ENCODE data around the gene MANSC4. TPM values are rescaled to one million over a fixed set of nuclear protein-coding genes. Genes with fewer than 3 reads are reported as not detected.

MANSC4 gene
- total RNA-seq, 2 experiments from 2014 or later: not detected

- Histone ChIP-seq H3K4me3 (ENCODE audit: low read depth, low read length, poor library complexity, severe bottlenecking) (no peak overlapping the region), H4K20me1 (ENCODE audit: insufficient read depth, low read length) (no peaks in the 10 kb centered on the region), H3K79me2 (ENCODE audit: insufficient read depth, low read depth, low read length) (no peaks in the 10 kb centered on the region), H3K27ac (ENCODE audit: low read depth, low read length, poor library complexity, severe bottlenecking) (no peak overlapping the region), H3K4me2 (ENCODE audit: low read length) (no peak overlapping the region), H2AFZ (ENCODE audit: low read length) (no peak overlapping the region), H3K36me3 (ENCODE audit: insufficient read depth, low read length) (no peaks in the 10 kb centered on the region), H3K9me2 (ENCODE audit: insufficient read depth, low read length) (no peaks in the 10 kb centered on the region), H3K4me1 (ENCODE audit: insufficient read depth, low read length, poor library complexity, severe bottlenecking) (peaks cover 4% of the 10 kb centered on the region), H3K9me3 (ENCODE audit: low read length) (no peaks in the 10 kb centered on the region)
- DNase-seq (ENCODE audit: low spot score): no peak
- TF ChIP-seq EZH2phosphoT487 (IDR thresholded peaks at IDR 0.05; ENCODE audit: borderline replicate concordance, low read depth, low read length): no peak
- TF ChIP-seq CTCF (conservative IDR thresholded peaks at IDR 0.05; ENCODE audit: low read length): no peak
- intact Hi-C loops (cut with micrococcal nuclease; ENCODE audit: unreplicated experiment): no loop called here
- BruUV-seq (replicated peaks): no TSS peak
- POLR2A ChIA-PET: no interaction called here
- CTCF ChIA-PET (ENCODE audit: unreplicated experiment): no interaction called here
Measured at GRCh38 chr12:27771481-27772327, 8.3 kb downstream of the MANSC4 start.

- CTCF ChIA-PET (ENCODE audit: unreplicated experiment): no interaction called here
- intact Hi-C loops (cut with micrococcal nuclease; ENCODE audit: unreplicated experiment): no loop called here
- Histone ChIP-seq H2AFZ (ENCODE audit: low read length) (no peak overlapping the region), H3K79me2 (ENCODE audit: insufficient read depth, low read depth, low read length) (no peaks in the 10 kb centered on the region), H3K9me2 (ENCODE audit: insufficient read depth, low read length) (no peaks in the 10 kb centered on the region), H3K4me3 (ENCODE audit: low read depth, low read length, poor library complexity, severe bottlenecking) (no peak overlapping the region), H3K4me1 (ENCODE audit: insufficient read depth, low read length, poor library complexity, severe bottlenecking) (peaks cover 4% of the 10 kb centered on the region), H4K20me1 (ENCODE audit: insufficient read depth, low read length) (no peaks in the 10 kb centered on the region), H3K36me3 (ENCODE audit: insufficient read depth, low read length) (no peaks in the 10 kb centered on the region), H3K27ac (ENCODE audit: low read depth, low read length, poor library complexity, severe bottlenecking) (no peak overlapping the region), H3K9me3 (ENCODE audit: low read length) (no peaks in the 10 kb centered on the region), H3K4me2 (ENCODE audit: low read length) (no peak overlapping the region)
- no peak for DNase-seq (ENCODE audit: low spot score)
- POLR2A ChIA-PET: interaction anchor here (0.5 kb wide), 1 partner anchor 228 kb away, joined by 3 read pairs; no protein-coding TSS in a partner anchor
- no TSS peak for BruUV-seq (replicated peaks)
- no peak for TF ChIP-seq CTCF (conservative IDR thresholded peaks at IDR 0.05; ENCODE audit: low read length)
Measured at GRCh38 chr12:27769142-27769673, 10.8 kb downstream of the MANSC4 start.

GRCh38 chr12:27766587-27766986 lies 13.4 kb downstream of the MANSC4 start:
- intact Hi-C loops (cut with micrococcal nuclease; ENCODE audit: unreplicated experiment): no loop called here
- no peak for DNase-seq (ENCODE audit: low spot score)
- no peaks in the 10 kb centered on the region for H3K9me3 ChIP-seq (ENCODE audit: low read length)
- ChIA-PET POLR2A (interaction anchor here (0.8 kb wide), 1 partner anchor 14 kb away, joined by 3 read pairs; the partner anchor contains the start of genes KLHL42 and MANSC4), CTCF (ENCODE audit: unreplicated experiment) (no interaction called here)
- BruUV-seq (replicated peaks): no TSS peak
- H3K79me2 ChIP-seq (ENCODE audit: insufficient read depth, low read depth, low read length): no peaks in the 10 kb centered on the region
- no peak overlapping the region for H3K4me3 ChIP-seq (ENCODE audit: low read depth, low read length, poor library complexity, severe bottlenecking)
- no peaks in the 10 kb centered on the region for H4K20me1 ChIP-seq (ENCODE audit: insufficient read depth, low read length)
- H3K4me2 ChIP-seq (ENCODE audit: low read length): no peak overlapping the region
- H3K27ac ChIP-seq (ENCODE audit: low read depth, low read length, poor library complexity, severe bottlenecking): no peak overlapping the region
- H3K36me3 ChIP-seq (ENCODE audit: insufficient read depth, low read length): no peaks in the 10 kb centered on the region
- no peak for TF ChIP-seq EZH2phosphoT487 (IDR thresholded peaks at IDR 0.05; ENCODE audit: borderline replicate concordance, low read depth, low read length)
- TF ChIP-seq CTCF (conservative IDR thresholded peaks at IDR 0.05; ENCODE audit: low read length): no peak
- no peak overlapping the region for H2AFZ ChIP-seq (ENCODE audit: low read length)
- no peaks in the 10 kb centered on the region for H3K4me1 ChIP-seq (ENCODE audit: insufficient read depth, low read length, poor library complexity, severe bottlenecking)
- no peaks in the 10 kb centered on the region for H3K9me2 ChIP-seq (ENCODE audit: insufficient read depth, low read length)

All from OCI-LY7 (cell line).